ENCODE measurements around the gene PRPF38B. TPM values are rescaled to one million over a fixed set of nuclear protein-coding genes. Genes with fewer than 3 reads are reported as not detected.

The PRPF38B gene
- total and polyA plus RNA-seq, 10 of the 15 experiments (the other 5 are each of a cell fraction or from before 2014, with no cell fraction given), result 32.9 to 79.2 (median 47.8) TPM

- Histone ChIP-seq H3K4me1 (ENCODE audit: control insufficient read depth, insufficient read depth, low read length) (peaks cover 3% of the 10 kb centered on the region; the same call in 1 of the 2 replicates), H3K4me3 (no peak overlapping the region), H3K9ac (ENCODE audit: control insufficient read depth, insufficient read depth, low read length) (no peak overlapping the region), H4K20me1 (ENCODE audit: control insufficient read depth, insufficient read depth) (no peaks in the 10 kb centered on the region), H2AFZ (ENCODE audit: control insufficient read depth, low read depth, low read length) (no peak overlapping the region), H3K79me2 (ENCODE audit: control insufficient read depth, insufficient read depth, low read length) (no peaks in the 10 kb centered on the region), H3K27ac (ENCODE audit: control insufficient read depth, insufficient read depth) (no peak overlapping the region), H3K9me3 (replicated peaks; ENCODE audit: control insufficient read depth, insufficient read depth, low read length) (no peaks in the 10 kb centered on the region), H3K27me3 (replicated peaks in 1 of 2; ENCODE audit: control insufficient read depth in 2 of 2, insufficient read depth in 2 of 2, low read length in 1 of 2) (no peaks in the 10 kb centered on the region), H3K36me3 (ENCODE audit: control insufficient read depth in 2 of 2, insufficient read depth in 2 of 2, low read length in 1 of 2) (no peaks in the 10 kb centered on the region), H3K4me2 (ENCODE audit: control insufficient read depth, insufficient read depth) (no peak overlapping the region)
- ChIA-PET SMC1A (ENCODE audit: uncharacterized antibody, unreplicated experiment) (interaction anchor here (0.6 to 3.0 kb wide), 19 partner anchors 9 to 864 kb away, joined by 3 to 60 read pairs (median 4); partner anchors contain the start of gene EEIG2), RAD21 (ENCODE audit: unreplicated experiment) (interaction anchor here (0.6 to 2.9 kb wide), 13 partner anchors 18 to 868 kb away, joined by 3 to 31 read pairs (median 3); partner anchors contain the start of gene EEIG2), POLR2A (no interaction called here), CTCF (interaction anchor here (0.8 to 3.1 kb wide), 31 partner anchors 8 to 865 kb away, joined by 3 to 73 read pairs (median 4); partner anchors contain the start of genes EEIG2, HENMT1 and PRPF38B)
- peak; percentile 94 for FAIRE-seq
- 0% methylated on average over 3 of the region's 3 CpGs for whole genome bisulfite sequencing (ENCODE audit: insufficient coverage, insufficient replicate concordance, low lambda C conversion rate, missing lambda C conversion rate)
- ATAC-seq, result peak; percentile 86
- peak; percentile 16 for DNase-seq (ENCODE audit: low read depth, low spot score)
- TF ChIP-seq SMC3 (IDR thresholded peaks at IDR 0.05; ENCODE audit: borderline replicate concordance, low read length), result peak; percentile 77; the same call in 1 of the 2 replicates
- no peak for TF ChIP-seq MLLT1 (IDR thresholded peaks at IDR 0.05)
- TF ChIP-seq RAD21 (IDR thresholded peaks at IDR 0.05; ENCODE audit: insufficient read depth, low read depth, low read length), result peak; percentile 71
- TF ChIP-seq CTCF (IDR thresholded peaks at IDR 0.05 in 2 of 3, conservative IDR thresholded peaks at IDR 0.05 in 1 of 3; ENCODE audit: control insufficient read depth in 2 of 3, extremely low read depth in 1 of 3, insufficient read depth in 1 of 3, low read depth in 3 of 3, low read length in 3 of 3), result peak; percentile 36 to 69 (median 47); a peak in 5 of 6 replicates
- intact Hi-C loops (cut with micrococcal nuclease; ENCODE audit: unreplicated experiment) (loop anchor here (1.0 to 2.0 kb wide), 2 partner anchors 83 to 131 kb away; partner anchors contain the start of gene EEIG2), in situ Hi-C loops (cut with MboI) (loop anchor here (5.0 kb wide), 1 partner anchor 141 kb away; no protein-coding TSS in a partner anchor)
- no TSS peak for BruUV-seq (replicated peaks)
Observed at GRCh38 chr1:108643492-108644335, 48.4 kb upstream of the PRPF38B start.
